HEK293 (cell line): Measurements from ENCODE around the gene EARS2.
A peak's percentile ranks its signal among the peaks of the same experiment; 100 is the strongest.

ENCODE experiments used
- KLF1 ChIP-seq: fragments of 450-650 bp; formaldehyde crosslinking; IDR thresholded peaks from 2 replicates; pipeline ENCODE4 v1.5.1; 2016; ENCODE audit warnings: missing biosample characterization, missing genetic modification characterization
- KLF10 ChIP-seq: fragments of 450-650 bp; IDR thresholded peaks from 2 replicates; pipeline ENCODE4 v1.5.1; 2018; ENCODE audit warnings: missing biosample characterization, mild to moderate bottlenecking, missing genetic modification characterization
- KLF16 ChIP-seq: fragments of 450-650 bp; formaldehyde crosslinking; IDR thresholded peaks from 2 replicates; pipeline ENCODE4 v1.5.1; 2017; ENCODE audit warnings: missing biosample characterization, missing genetic modification characterization
- KLF8 ChIP-seq: fragments of 450-650 bp; formaldehyde crosslinking; IDR thresholded peaks from 2 replicates; pipeline ENCODE4 v1.5.1; 2016; ENCODE audit warnings: missing biosample characterization, missing genetic modification characterization
- MZF1 ChIP-seq: fragments of 450-650 bp; formaldehyde crosslinking; IDR thresholded peaks from 2 replicates; pipeline ENCODE4 v1.5.1; 2017; ENCODE audit warnings: missing biosample characterization, missing genetic modification characterization, borderline replicate concordance
- OSR2 ChIP-seq: fragments of 450-650 bp; formaldehyde crosslinking; IDR thresholded peaks from 2 replicates; pipeline ENCODE4 v1.5.1; 2016; ENCODE audit warnings: missing biosample characterization, missing genetic modification characterization
- PATZ1 ChIP-seq: fragments of 450-650 bp; formaldehyde crosslinking; IDR thresholded peaks from 2 replicates; pipeline ENCODE4 v1.5.1; 2016; ENCODE audit warnings: missing biosample characterization, missing genetic modification characterization
- SP2 ChIP-seq: fragments of 450-650 bp; formaldehyde crosslinking; IDR thresholded peaks from 2 replicates; pipeline ENCODE4 v1.5.1; 2016; ENCODE audit warnings: missing biosample characterization, missing genetic modification characterization
- SP7 ChIP-seq: fragments of 450-650 bp; formaldehyde crosslinking; IDR thresholded peaks from 2 replicates; pipeline ENCODE4 v1.5.1; 2016; ENCODE audit warnings: missing biosample characterization, missing genetic modification characterization
- TCF7L2 ChIP-seq: IDR thresholded peaks from 2 replicates; pipeline ENCODE4 v1.6.1; 2011; ENCODE audit warnings: low read depth, mild to moderate bottlenecking, inconsistent platforms, low read length, moderate library complexity, borderline replicate concordance
- YY2 ChIP-seq: fragments of 450-650 bp; formaldehyde crosslinking; IDR thresholded peaks from 2 replicates; pipeline ENCODE4 v1.5.1; 2016; ENCODE audit warnings: missing biosample characterization, missing genetic modification characterization
- ZFP3 ChIP-seq: fragments of 450-650 bp; formaldehyde crosslinking; IDR thresholded peaks from 2 replicates; pipeline ENCODE4 v1.5.1; 2016; ENCODE audit warnings: low read depth, missing biosample characterization, missing genetic modification characterization
- ZNF184 ChIP-seq: fragments of 450-650 bp; IDR thresholded peaks from 2 replicates; pipeline ENCODE4 v1.5.1; 2018; ENCODE audit warnings: missing biosample characterization, mild to moderate bottlenecking, missing genetic modification characterization
- ZNF2 ChIP-seq: fragments of 450-650 bp; formaldehyde crosslinking; IDR thresholded peaks from 2 replicates; pipeline ENCODE4 v1.5.1; 2016; ENCODE audit warnings: missing biosample characterization, missing genetic modification characterization
- ZNF248 ChIP-seq: fragments of 450-650 bp; formaldehyde crosslinking; IDR thresholded peaks from 2 replicates; pipeline ENCODE4 v1.5.1; 2017; ENCODE audit warnings: missing biosample characterization, missing genetic modification characterization
- ZNF335 ChIP-seq: fragments of 450-650 bp; formaldehyde crosslinking; conservative IDR thresholded peaks from 2 replicates; pipeline ENCODE4 v1.5.1; 2016; ENCODE audit warnings: missing biosample characterization, missing genetic modification characterization
- ZNF521 ChIP-seq: fragments of 450-650 bp; formaldehyde crosslinking; IDR thresholded peaks from 2 replicates; pipeline ENCODE4 v1.5.1; 2017; ENCODE audit warnings: missing biosample characterization, mild to moderate bottlenecking, missing genetic modification characterization
- ZNF561 ChIP-seq: fragments of 450-650 bp; IDR thresholded peaks from 2 replicates; pipeline ENCODE4 v1.5.1; 2018; ENCODE audit warnings: missing biosample characterization, missing genetic modification characterization, borderline replicate concordance
- ZNF596 ChIP-seq: fragments of 450-650 bp; IDR thresholded peaks from 2 replicates; pipeline ENCODE4 v1.5.0; 2018; ENCODE audit warnings: missing biosample characterization, mild to moderate bottlenecking, missing genetic modification characterization, moderate library complexity
- ZSCAN30 ChIP-seq: fragments of 450-650 bp; IDR thresholded peaks from 2 replicates; pipeline ENCODE4 v1.5.1; 2018; ENCODE audit warnings: missing biosample characterization, mild to moderate bottlenecking, missing genetic modification characterization, moderate library complexity
- ZSCAN4 ChIP-seq: fragments of 450-650 bp; formaldehyde crosslinking; IDR thresholded peaks from 2 replicates; pipeline ENCODE4 v1.5.1; 2017; ENCODE audit warnings: missing biosample characterization, missing genetic modification characterization
- TF ChIP-seq, protein P1 (sequence below): fragments of 450-650 bp; formaldehyde crosslinking; optimal IDR thresholded peaks from 2 replicates; pipeline ENCODE3; 2016; ENCODE audit warnings: missing biosample characterization, mild to moderate bottlenecking, missing genetic modification characterization
- TF ChIP-seq, protein P2 (sequence below): fragments of 450-650 bp; formaldehyde crosslinking; IDR thresholded peaks from 2 replicates; pipeline ENCODE4 v1.5.1; 2016; ENCODE audit warnings: missing biosample characterization, missing genetic modification characterization
- TF ChIP-seq, protein P3 (sequence below): fragments of 450-650 bp; formaldehyde crosslinking; IDR thresholded peaks from 2 replicates; pipeline ENCODE4 v1.5.1; 2016; ENCODE audit warnings: missing biosample characterization, missing genetic modification characterization, low read depth
- TF ChIP-seq, protein P4 (sequence below): sonication (generic); formaldehyde crosslinking; IDR thresholded peaks from 2 replicates; pipeline ENCODE4 v1.8.1; 2022; ENCODE audit warnings: mild to moderate bottlenecking, moderate library complexity, missing genetic modification reagents
- TF ChIP-seq, protein P5 (sequence below): fragments of 450-650 bp; IDR thresholded peaks from 2 replicates; pipeline ENCODE4 v1.5.1; 2018; ENCODE audit warnings: missing biosample characterization, mild to moderate bottlenecking, missing genetic modification characterization

Gene EARS2

DNA sequence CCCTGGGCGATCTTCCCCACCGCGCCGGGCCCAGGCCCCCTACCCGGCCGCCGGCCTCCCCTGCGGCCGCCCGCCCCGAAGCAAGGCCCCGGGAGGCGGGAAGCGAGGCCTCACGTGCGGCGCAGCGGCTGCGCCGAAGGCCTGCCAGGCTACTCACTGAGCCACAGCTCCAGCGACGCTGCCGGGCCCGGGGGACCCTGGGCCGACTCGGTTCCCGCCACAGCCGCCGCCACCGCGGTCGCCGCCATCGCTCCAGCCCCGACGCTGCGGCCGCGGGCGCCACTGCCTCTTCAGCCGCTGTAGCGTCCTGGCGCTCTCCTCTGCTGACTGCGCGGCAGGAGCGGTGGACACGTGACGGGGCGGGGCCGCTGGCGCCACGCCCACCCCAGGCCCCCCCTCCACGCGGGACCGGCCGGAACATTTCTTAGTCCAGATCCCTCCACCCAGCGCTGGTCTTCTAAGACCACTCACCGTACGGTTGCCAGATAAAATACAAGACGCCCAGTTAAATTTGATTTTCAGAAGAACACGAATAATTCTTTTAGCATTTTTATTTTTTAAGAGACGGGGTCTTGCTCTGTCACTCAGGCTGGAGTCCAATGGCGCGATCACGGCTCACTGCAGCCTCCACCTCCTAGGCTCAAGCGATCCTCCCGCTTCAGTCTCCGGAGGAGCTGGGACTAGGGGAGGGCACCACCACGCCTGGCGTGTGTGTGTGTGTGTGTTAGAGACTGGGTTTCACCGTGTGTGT is 46.8 kb downstream of the EARS2 start, which contains the start of gene GGA2 (continued):
- peak; percentile 49 for TF ChIP-seq KLF1
- TF ChIP-seq, protein P1, sequence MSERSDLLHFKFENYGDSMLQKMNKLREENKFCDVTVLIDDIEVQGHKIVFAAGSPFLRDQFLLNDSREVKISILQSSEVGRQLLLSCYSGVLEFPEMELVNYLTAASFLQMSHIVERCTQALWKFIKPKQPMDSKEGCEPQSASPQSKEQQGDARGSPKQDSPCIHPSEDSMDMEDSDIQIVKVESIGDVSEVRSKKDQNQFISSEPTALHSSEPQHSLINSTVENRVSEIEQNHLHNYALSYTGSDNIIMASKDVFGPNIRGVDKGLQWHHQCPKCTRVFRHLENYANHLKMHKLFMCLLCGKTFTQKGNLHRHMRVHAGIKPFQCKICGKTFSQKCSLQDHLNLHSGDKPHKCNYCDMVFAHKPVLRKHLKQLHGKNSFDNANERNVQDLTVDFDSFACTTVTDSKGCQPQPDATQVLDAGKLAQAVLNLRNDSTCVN (tag by site-specific recombination) = peak; percentile 35
- TF ChIP-seq KLF16 (tag by site-specific recombination) = 0 out of 2 replicates have a peak, but pooled peaks have one; percentile 58
- peak; percentile 82; the same call in 1 of the 2 replicates for TF ChIP-seq ZNF561 (tag by site-specific recombination)
- TF ChIP-seq, protein P2, sequence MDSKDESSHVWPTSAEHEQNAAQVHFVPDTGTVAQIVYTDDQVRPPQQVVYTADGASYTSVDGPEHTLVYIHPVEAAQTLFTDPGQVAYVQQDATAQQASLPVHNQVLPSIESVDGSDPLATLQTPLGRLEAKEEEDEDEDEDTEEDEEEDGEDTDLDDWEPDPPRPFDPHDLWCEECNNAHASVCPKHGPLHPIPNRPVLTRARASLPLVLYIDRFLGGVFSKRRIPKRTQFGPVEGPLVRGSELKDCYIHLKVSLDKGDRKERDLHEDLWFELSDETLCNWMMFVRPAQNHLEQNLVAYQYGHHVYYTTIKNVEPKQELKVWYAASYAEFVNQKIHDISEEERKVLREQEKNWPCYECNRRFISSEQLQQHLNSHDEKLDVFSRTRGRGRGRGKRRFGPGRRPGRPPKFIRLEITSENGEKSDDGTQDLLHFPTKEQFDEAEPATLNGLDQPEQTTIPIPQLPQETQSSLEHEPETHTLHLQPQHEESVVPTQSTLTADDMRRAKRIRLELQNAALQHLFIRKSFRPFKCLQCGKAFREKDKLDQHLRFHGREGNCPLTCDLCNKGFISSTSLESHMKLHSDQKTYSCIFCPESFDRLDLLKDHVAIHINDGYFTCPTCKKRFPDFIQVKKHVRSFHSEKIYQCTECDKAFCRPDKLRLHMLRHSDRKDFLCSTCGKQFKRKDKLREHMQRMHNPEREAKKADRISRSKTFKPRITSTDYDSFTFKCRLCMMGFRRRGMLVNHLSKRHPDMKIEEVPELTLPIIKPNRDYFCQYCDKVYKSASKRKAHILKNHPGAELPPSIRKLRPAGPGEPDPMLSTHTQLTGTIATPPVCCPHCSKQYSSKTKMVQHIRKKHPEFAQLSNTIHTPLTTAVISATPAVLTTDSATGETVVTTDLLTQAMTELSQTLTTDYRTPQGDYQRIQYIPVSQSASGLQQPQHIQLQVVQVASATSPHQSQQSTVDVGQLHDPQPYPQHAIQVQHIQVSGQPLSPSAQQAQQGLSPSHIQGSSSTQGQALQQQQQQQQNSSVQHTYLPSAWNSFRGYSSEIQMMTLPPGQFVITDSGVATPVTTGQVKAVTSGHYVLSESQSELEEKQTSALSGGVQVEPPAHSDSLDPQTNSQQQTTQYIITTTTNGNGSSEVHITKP (tag by site-specific recombination) = 0 out of 2 replicates have a peak, but pooled peaks have one; percentile 47
- peak; percentile 44 for TF ChIP-seq SP2 (tag by site-specific recombination)
- TF ChIP-seq, protein P3, sequence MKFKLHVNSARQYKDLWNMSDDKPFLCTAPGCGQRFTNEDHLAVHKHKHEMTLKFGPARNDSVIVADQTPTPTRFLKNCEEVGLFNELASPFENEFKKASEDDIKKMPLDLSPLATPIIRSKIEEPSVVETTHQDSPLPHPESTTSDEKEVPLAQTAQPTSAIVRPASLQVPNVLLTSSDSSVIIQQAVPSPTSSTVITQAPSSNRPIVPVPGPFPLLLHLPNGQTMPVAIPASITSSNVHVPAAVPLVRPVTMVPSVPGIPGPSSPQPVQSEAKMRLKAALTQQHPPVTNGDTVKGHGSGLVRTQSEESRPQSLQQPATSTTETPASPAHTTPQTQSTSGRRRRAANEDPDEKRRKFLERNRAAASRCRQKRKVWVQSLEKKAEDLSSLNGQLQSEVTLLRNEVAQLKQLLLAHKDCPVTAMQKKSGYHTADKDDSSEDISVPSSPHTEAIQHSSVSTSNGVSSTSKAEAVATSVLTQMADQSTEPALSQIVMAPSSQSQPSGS = no peak
- TF ChIP-seq ZSCAN4 (tag by site-specific recombination) = peak; percentile 83; the same call in 1 of the 2 replicates
- TF ChIP-seq, protein P4, sequence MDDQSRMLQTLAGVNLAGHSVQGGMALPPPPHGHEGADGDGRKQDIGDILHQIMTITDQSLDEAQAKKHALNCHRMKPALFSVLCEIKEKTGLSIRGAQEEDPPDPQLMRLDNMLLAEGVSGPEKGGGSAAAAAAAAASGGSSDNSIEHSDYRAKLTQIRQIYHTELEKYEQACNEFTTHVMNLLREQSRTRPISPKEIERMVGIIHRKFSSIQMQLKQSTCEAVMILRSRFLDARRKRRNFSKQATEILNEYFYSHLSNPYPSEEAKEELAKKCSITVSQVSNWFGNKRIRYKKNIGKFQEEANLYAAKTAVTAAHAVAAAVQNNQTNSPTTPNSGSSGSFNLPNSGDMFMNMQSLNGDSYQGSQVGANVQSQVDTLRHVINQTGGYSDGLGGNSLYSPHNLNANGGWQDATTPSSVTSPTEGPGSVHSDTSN (CRISPR knock-in tag) = peak; percentile 83; the same call in 1 of the 2 replicates
- peak; percentile 95 for TF ChIP-seq PATZ1
- peak; percentile 41; the same call in 1 of the 2 replicates for TF ChIP-seq KLF8 (tag by site-specific recombination)
- peak; percentile 32; the same call in 1 of the 2 replicates for TF ChIP-seq ZNF184 (tag by site-specific recombination)
- TF ChIP-seq ZNF2 (tag by site-specific recombination) = 0 out of 2 replicates have a peak, but pooled peaks have one; percentile 38
- TF ChIP-seq ZNF335 (tag by site-specific recombination) = peak; percentile 81
- TF ChIP-seq ZNF248 (tag by site-specific recombination) = no peak
- no peak for TF ChIP-seq ZNF596 (tag by site-specific recombination)
- peak; percentile 77 for TF ChIP-seq KLF10 (tag by site-specific recombination)
- 0 out of 2 replicates have a peak, but pooled peaks have one; percentile 29 for TF ChIP-seq MZF1 (tag by site-specific recombination)
- TF ChIP-seq YY2 (tag by site-specific recombination) = 0 out of 2 replicates have a peak, but pooled peaks have one; percentile 37
- TF ChIP-seq SP7 = peak; percentile 52; the same call in 1 of the 2 replicates
- TF ChIP-seq, protein P5, sequence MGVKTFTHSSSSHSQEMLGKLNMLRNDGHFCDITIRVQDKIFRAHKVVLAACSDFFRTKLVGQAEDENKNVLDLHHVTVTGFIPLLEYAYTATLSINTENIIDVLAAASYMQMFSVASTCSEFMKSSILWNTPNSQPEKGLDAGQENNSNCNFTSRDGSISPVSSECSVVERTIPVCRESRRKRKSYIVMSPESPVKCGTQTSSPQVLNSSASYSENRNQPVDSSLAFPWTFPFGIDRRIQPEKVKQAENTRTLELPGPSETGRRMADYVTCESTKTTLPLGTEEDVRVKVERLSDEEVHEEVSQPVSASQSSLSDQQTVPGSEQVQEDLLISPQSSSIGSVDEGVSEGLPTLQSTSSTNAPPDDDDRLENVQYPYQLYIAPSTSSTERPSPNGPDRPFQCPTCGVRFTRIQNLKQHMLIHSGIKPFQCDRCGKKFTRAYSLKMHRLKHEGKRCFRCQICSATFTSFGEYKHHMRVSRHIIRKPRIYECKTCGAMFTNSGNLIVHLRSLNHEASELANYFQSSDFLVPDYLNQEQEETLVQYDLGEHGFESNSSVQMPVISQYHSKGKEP (tag by site-specific recombination) = peak; percentile 35; the same call in 1 of the 2 replicates
- peak; percentile 50; the same call in 1 of the 2 replicates for TF ChIP-seq ZFP3 (tag by site-specific recombination)
- TF ChIP-seq ZNF521 (tag by site-specific recombination) = no peak
- no peak for TF ChIP-seq TCF7L2
- peak; percentile 77 for TF ChIP-seq ZSCAN30 (tag by site-specific recombination)
- TF ChIP-seq OSR2 = peak; percentile 15; the same call in 1 of the 2 replicates
